Gastroesophageal sphincter (tissue), 4 donors: ENCODE measurements around the gene PPME1. TPM values are rescaled to one million over a fixed set of nuclear protein-coding genes. Genes with fewer than 3 reads are reported as not detected.

Experiments
- ATAC-seq: fragments of 150-250 bp; one replicate; pipeline ENCODE4 v1.9.1; 2016; ENCODE audit warnings: mild to moderate bottlenecking, moderate library complexity
- H3K27ac ChIP-seq, 4 donors: fragments of 200-600 bp; sonication (generic) in 3 of 4; 1 replicate in 3 of 4; 2 replicates in 1 of 4; pipeline ENCODE4 v1.5.1; 2016 to 2019
- H3K27me3 ChIP-seq: fragments of 200-600 bp; sonication (generic); one replicate; pipeline ENCODE4 v1.5.1; 2019
- H3K36me3 ChIP-seq, 2 donors: fragments of 200-600 bp; sonication (generic); one replicate each; pipeline ENCODE4 v1.5.1; 2019; ENCODE audit warnings: control low read depth in 1 of 2
- H3K4me1 ChIP-seq, 3 donors: fragments of 200-600 bp; sonication (generic); 1 replicate in 2 of 3; 2 replicates in 1 of 3; pipeline ENCODE4 v1.5.1; 2016 to 2019; ENCODE audit warnings: control low read depth in 2 of 3
- H3K4me3 ChIP-seq, 2 donors: fragments of 200-600 bp; sonication (generic); one replicate each; pipeline ENCODE4 v1.5.1; 2019; ENCODE audit warnings: mild to moderate bottlenecking in 1 of 2, moderate library complexity in 1 of 2
- H3K9me3 ChIP-seq, 3 donors: fragments of 200-600 bp; sonication (generic); one replicate each; pipeline ENCODE4 v1.5.1; 2017 to 2019; ENCODE audit warnings: control low read depth in 2 of 3
- CTCF ChIP-seq, 4 experiments: fragments of 200-600 bp in 2 of 4; fragments of 450-650 bp in 2 of 4; sonication (generic) in 1 of 4; IDR thresholded peaks; one replicate each; pipeline ENCODE4 v1.5.1; 2017 to 2019; ENCODE audit warnings: antibody characterized with exemption in 4 of 4, mild to moderate bottlenecking in 2 of 4, moderate library complexity in 2 of 4
- EP300 ChIP-seq: sonication (generic); formaldehyde crosslinking; IDR thresholded peaks from one replicate; pipeline ENCODE4 v1.6.1; 2017; ENCODE audit warnings: antibody characterized with exemption, mild to moderate bottlenecking
- POLR2A ChIP-seq, 2 donors: fragments of 450-650 bp; IDR thresholded peaks; one replicate each; pipeline ENCODE4 v1.6.1; 2017; ENCODE audit warnings: antibody characterized with exemption in 2 of 2, mild to moderate bottlenecking in 2 of 2, moderate library complexity in 1 of 2
- POLR2AphosphoS5 ChIP-seq: sonication (generic); formaldehyde crosslinking; IDR thresholded peaks from one replicate; pipeline ENCODE4 v1.6.1; 2017; ENCODE audit warnings: antibody characterized with exemption
- WGBS, 2 donors: methylation state at CpG; one replicate each; pipeline ENCODE4 v1.1.5; 2018; ENCODE audit warnings: low coverage in 1 of 2; 5-methylcytosine and 5-hydroxymethylcytosine counted together
- total RNA-seq, 4 donors: library from RNA; depleted of rRNA; stranded (reverse); fragments of >200 nt; gene quantifications; one replicate each; pipeline ENCODE4 v1.1.0, GENCODE V29; 2016

The PPME1 gene
- total RNA-seq, 4 donors from 2014 or later: 27.1 to 45.3 (median 32.0) TPM

- Histone ChIP-seq H3K27ac (no peak overlapping the region), H3K4me1 (no peaks in the 10 kb centered on the region), H3K27me3 (no peaks in the 10 kb centered on the region), H3K36me3 (no peaks in the 10 kb centered on the region), H3K4me3 (no peak overlapping the region), H3K9me3 (no peaks in the 10 kb centered on the region)
- ATAC-seq: no peak
- WGBS, 2 donors: 76 to 89% methylated on average over 3 to 4 of the region's 4 CpGs
- TF ChIP-seq EP300: no peak
- TF ChIP-seq POLR2A (IDR thresholded peaks at IDR 0.05): no peak
- TF ChIP-seq POLR2AphosphoS5: no peak
- no peak for TF ChIP-seq CTCF (IDR thresholded peaks at IDR 0.05)
Measured at GRCh38 chr11:74272276-74272675, 101.2 kb downstream of the PPME1 start.

- H3K27ac ChIP-seq: no peak overlapping the region
- no peak for ATAC-seq
- H3K9me3 ChIP-seq: no peaks in the 10 kb centered on the region
- WGBS, 2 donors: 73 to 86% methylated on average over 2 of the region's 2 CpGs
- H3K36me3 ChIP-seq: no peaks in the 10 kb centered on the region
- TF ChIP-seq CTCF (IDR thresholded peaks at IDR 0.05) (no peak), POLR2AphosphoS5 (no peak), EP300 (no peak), POLR2A (IDR thresholded peaks at IDR 0.05) (no peak)
- peaks cover 0 to 13% (median 0%) of the 10 kb centered on the region in 3 donors for H3K4me1 ChIP-seq
- no peaks in the 10 kb centered on the region for H3K27me3 ChIP-seq
- H3K4me3 ChIP-seq: no peak overlapping the region
Measured at GRCh38 chr11:74276581-74276980, 105.5 kb downstream of the PPME1 start.

GRCh38 chr11:74278103-74278502, 107.0 kb downstream of the PPME1 start:
- no peak for TF ChIP-seq POLR2A (IDR thresholded peaks at IDR 0.05)
- TF ChIP-seq POLR2AphosphoS5: no peak
- TF ChIP-seq CTCF (IDR thresholded peaks at IDR 0.05): no peak
- TF ChIP-seq EP300: no peak
- H3K27ac ChIP-seq: peak overlapping the region in 3 of 4 donors; percentile 49 to 71 (median 71)
- no peak overlapping the region for H3K4me3 ChIP-seq
- WGBS, 2 donors: 80 to 86% methylated on average over 2 of the region's 2 CpGs
- H3K36me3 ChIP-seq: no peaks in the 10 kb centered on the region
- no peaks in the 10 kb centered on the region for H3K27me3 ChIP-seq
- peaks cover 0 to 21% (median 0%) of the 10 kb centered on the region in 3 donors for H3K4me1 ChIP-seq
- no peak for ATAC-seq
- no peaks in the 10 kb centered on the region for H3K9me3 ChIP-seq

GRCh38 chr11:74278721-74279161, 107.7 kb downstream of the PPME1 start:
- TF ChIP-seq POLR2AphosphoS5: no peak
- no peak for TF ChIP-seq POLR2A (IDR thresholded peaks at IDR 0.05)
- no peak for TF ChIP-seq CTCF (IDR thresholded peaks at IDR 0.05)
- no peak for TF ChIP-seq EP300
- 29 to 44% methylated on average over 1 of the region's 1 CpG for WGBS, 2 donors
- Histone ChIP-seq H3K9me3 (no peaks in the 10 kb centered on the region), H3K4me1 (peaks cover 0 to 26% (median 0%) of the 10 kb centered on the region in 3 donors), H3K27ac (peak overlapping the region in 3 of 4 donors; percentile 49 to 71 (median 71)), H3K36me3 (no peaks in the 10 kb centered on the region), H3K27me3 (no peaks in the 10 kb centered on the region), H3K4me3 (no peak overlapping the region)
- ATAC-seq: peak; percentile 82

GRCh38 chr11:74279256-74279655, 108.2 kb downstream of the PPME1 start:
- WGBS, 2 donors: 60 to 100% methylated on average over 1 to 4 of the region's 5 CpGs
- Histone ChIP-seq H3K4me1 (peaks cover 0 to 26% (median 0%) of the 10 kb centered on the region in 3 donors), H3K27ac (peak overlapping the region; percentile 7 to 71 (median 60)), H3K9me3 (no peaks in the 10 kb centered on the region), H3K4me3 (no peak overlapping the region), H3K36me3 (no peaks in the 10 kb centered on the region), H3K27me3 (no peaks in the 10 kb centered on the region)
- no peak for ATAC-seq
- TF ChIP-seq POLR2AphosphoS5: no peak
- TF ChIP-seq EP300: no peak
- no peak for TF ChIP-seq CTCF (IDR thresholded peaks at IDR 0.05)
- no peak for TF ChIP-seq POLR2A (IDR thresholded peaks at IDR 0.05)
